ENCODE data around the gene MRPL27. TPM values are rescaled to one million over a fixed set of nuclear protein-coding genes. Genes with fewer than 3 reads are reported as not detected.

Gene MRPL27
- polyA plus RNA-seq, 1 donor from 2014 or later: 118 TPM

GRCh38 chr17:50381920-50382319 is 8.9 kb upstream of the MRPL27 start:
- H3K9me3 ChIP-seq (ENCODE audit: low read length): no peaks in the 10 kb centered on the region
- no peaks in the 10 kb centered on the region for H3K9me2 ChIP-seq (ENCODE audit: insufficient read depth, low read length)
- no peaks in the 10 kb centered on the region for H3F3A ChIP-seq (ENCODE audit: insufficient read depth, low read length, poor library complexity, severe bottlenecking)
- no peak overlapping the region for H3K9ac ChIP-seq (ENCODE audit: low read length)
- H2AFZ ChIP-seq (ENCODE audit: low read depth, low read length): no peak overlapping the region
- no peaks in the 10 kb centered on the region for H3K79me2 ChIP-seq (replicated peaks; ENCODE audit: insufficient read depth, low read length)
- H3K27me3 ChIP-seq (ENCODE audit: insufficient read depth, low read depth, low read length): no peaks in the 10 kb centered on the region
- no peak overlapping the region for H3K4me3 ChIP-seq (ENCODE audit: low read length)
- no peaks in the 10 kb centered on the region for H3K36me3 ChIP-seq (ENCODE audit: insufficient read depth, low read length)
- no peaks in the 10 kb centered on the region for H4K20me1 ChIP-seq (ENCODE audit: insufficient read depth)
- TF ChIP-seq MXI1 (conservative IDR thresholded peaks at IDR 0.05; ENCODE audit: poor library complexity, severe bottlenecking): no peak
- TF ChIP-seq TAF1 (IDR thresholded peaks at IDR 0.05; ENCODE audit: low read depth): no peak
- no peak overlapping the region for H3K4me2 ChIP-seq (ENCODE audit: low read length)
- H3K27ac ChIP-seq (ENCODE audit: low read length): no peak overlapping the region

DNA sequence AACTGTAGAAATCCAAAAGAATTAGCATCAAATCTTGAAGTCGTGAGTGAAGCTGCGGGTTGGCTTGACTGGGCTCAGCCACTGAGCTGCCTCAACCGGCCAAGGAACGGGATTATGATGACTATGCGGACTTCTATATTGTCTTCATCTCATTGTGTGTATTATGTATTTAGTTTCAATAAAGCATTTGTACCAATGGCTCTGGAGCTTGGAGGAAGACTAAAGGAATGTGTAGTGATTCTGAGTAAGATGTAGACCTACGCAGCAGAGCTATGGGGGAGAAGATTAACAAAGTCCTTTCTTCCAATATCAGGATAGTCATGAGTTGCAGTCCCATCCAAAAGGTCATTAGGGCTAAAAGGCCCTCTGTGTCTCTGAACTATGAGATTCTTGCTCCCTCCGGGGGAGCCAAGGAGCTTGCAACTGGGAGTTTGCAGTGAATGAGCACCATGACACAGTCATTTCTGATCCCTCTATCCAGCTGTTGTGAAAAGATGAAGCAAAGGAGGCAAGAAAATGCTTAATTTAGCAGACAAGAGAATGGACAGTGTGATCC is 8.4 kb upstream of the MRPL27 start:
- Histone ChIP-seq H3K36me3 (ENCODE audit: insufficient read depth, low read length) (no peaks in the 10 kb centered on the region), H3K27me3 (ENCODE audit: insufficient read depth, low read depth, low read length) (no peaks in the 10 kb centered on the region), H2AFZ (ENCODE audit: low read depth, low read length) (no peak overlapping the region), H3K9me3 (ENCODE audit: low read length) (no peaks in the 10 kb centered on the region), H4K20me1 (ENCODE audit: insufficient read depth) (no peaks in the 10 kb centered on the region), H3K9me2 (ENCODE audit: insufficient read depth, low read length) (no peaks in the 10 kb centered on the region), H3K9ac (ENCODE audit: low read length) (no peak overlapping the region), H3F3A (ENCODE audit: insufficient read depth, low read length, poor library complexity, severe bottlenecking) (no peaks in the 10 kb centered on the region), H3K4me2 (ENCODE audit: low read length) (no peak overlapping the region), H3K79me2 (replicated peaks; ENCODE audit: insufficient read depth, low read length) (no peaks in the 10 kb centered on the region), H3K4me3 (ENCODE audit: low read length) (no peak overlapping the region), H3K27ac (ENCODE audit: low read length) (no peak overlapping the region)
- TF ChIP-seq CTCF (IDR thresholded peaks at IDR 0.05; ENCODE audit: poor library complexity, severe bottlenecking) (no peak), RAD21 (conservative IDR thresholded peaks at IDR 0.05) (no peak), EZH2 (IDR thresholded peaks at IDR 0.05; ENCODE audit: borderline replicate concordance, insufficient read depth, low read length, poor library complexity, severe bottlenecking) (no peak), MXI1 (conservative IDR thresholded peaks at IDR 0.05; ENCODE audit: poor library complexity, severe bottlenecking) (no peak), POLR2AphosphoS5 (IDR thresholded peaks at IDR 0.05) (no peak), SMC3 (conservative IDR thresholded peaks at IDR 0.05; ENCODE audit: poor library complexity) (no peak), TAF1 (IDR thresholded peaks at IDR 0.05; ENCODE audit: low read depth) (no peak), REST (IDR thresholded peaks at IDR 0.05; ENCODE audit: borderline replicate concordance) (no peak), EP300 (conservative IDR thresholded peaks at IDR 0.05; ENCODE audit: poor library complexity, severe bottlenecking) (no peak)
